H1 (cell line): ENCODE measurements around the gene ATCAY. TPM values are rescaled to one million over a fixed set of nuclear protein-coding genes. Genes with fewer than 3 reads are reported as not detected.

ENCODE experiments used
- ATF3 ChIP-seq: IDR thresholded peaks from 2 replicates; pipeline ENCODE4 v1.6.1; 2011; ENCODE audit warnings: low read depth, mild to moderate bottlenecking, low read length; ENCODE audit not compliant: insufficient read depth
- RAD21 ChIP-seq, 2 experiments: IDR thresholded peaks in 1 of 2; conservative IDR thresholded peaks in 1 of 2; 2 replicates each; pipeline ENCODE4 v1.6.1; 2011; ENCODE audit warnings: low read depth in 2 of 2, low read length in 2 of 2, improper control_type of control experiment in 1 of 2, inconsistent platforms in 1 of 2, mild to moderate bottlenecking in 1 of 2, moderate library complexity in 1 of 2
- RNF2 ChIP-seq: fragments of 200-900, 300-1000 bp; sonication (generic); IDR thresholded peaks from 2 replicates; pipeline ENCODE4 v1.7.1; 2016; ENCODE audit warnings: borderline replicate concordance, low read depth, mild to moderate bottlenecking, antibody characterized with exemption, low read length; ENCODE audit not compliant: poor library complexity, severe bottlenecking; ENCODE audit errors: missing control alignments
- SAP30 ChIP-seq: fragments of 300-600 bp; sonication (generic); IDR thresholded peaks from 2 replicates; pipeline ENCODE4 v1.7.1; 2012; ENCODE audit warnings: low read length, moderate library complexity, mild to moderate bottlenecking, inconsistent platforms; ENCODE audit not compliant: insufficient read depth, insufficient replicate concordance
- TAF1 ChIP-seq: IDR thresholded peaks from 2 replicates; pipeline ENCODE4 v1.6.1; 2011; ENCODE audit warnings: mild to moderate bottlenecking, low read depth, low read length
- TAF7 ChIP-seq: optimal IDR thresholded peaks from 2 replicates; pipeline ENCODE3; 2011; ENCODE audit warnings: low read depth, mild to moderate bottlenecking, inconsistent platforms, low read length, moderate library complexity, borderline replicate concordance
- YY1 ChIP-seq: IDR thresholded peaks from 2 replicates; pipeline ENCODE4 v1.6.1; 2011; ENCODE audit warnings: low read depth, mild to moderate bottlenecking, low read length
- polyA plus RNA-seq, 7 experiments: library from polyadenylated mRNA; depleted of rRNA in 3 of 7; stranded (reverse) in 5 of 7; unstranded in 2 of 7; fragments of >200 nt in 5 of 7; fragments of 200-250 nt in 2 of 7; gene quantifications; 1 replicate in 5 of 7; 2 replicates in 1 of 7; 4 replicates in 1 of 7; pipeline versions ENCODE4 v1.2.1 to v1.2.3, GENCODE V29; 2011 to 2013; ENCODE audit warnings: missing spikeins in 2 of 7, mixed read lengths in 2 of 7
- total RNA-seq: library from RNA; stranded (reverse); fragmentation: NEBNext Ultra II Directional; extraction: Animal tissue kit (Norgen Biotek cat#: 25700); gene quantifications from 2 replicates; pipeline ENCODE4 v1.2.1, GENCODE V29; 2021

The ATCAY gene
- total and polyA plus RNA-seq, 2 of the 8 experiments (the other 6 are each of a cell fraction or from before 2014, with no cell fraction given), result 24.4 to 33.8 TPM

GRCh38 chr19:3969435-3970312 lies 89.2 kb downstream of the ATCAY start (continued):
- TF ChIP-seq TAF1 (peak; percentile 50), ATF3 (no peak), YY1 (peak; percentile 9; the same call in 1 of the 2 replicates), RAD21 (IDR thresholded peaks at IDR 0.05 in 1 of 2, conservative IDR thresholded peaks at IDR 0.05 in 1 of 2; ENCODE audit: low read depth in 2 of 2, low read length in 2 of 2) (peak in 1 of 2 experiments; percentile 22; a peak in 1 of 4 replicates), TAF7 (peak; percentile 10), SAP30 (no peak), RNF2 (no peak)
